ENCODE measurements around the gene SYCP3. TPM values are rescaled to one million over a fixed set of nuclear protein-coding genes. Genes with fewer than 3 reads are reported as not detected.

Gene SYCP3
- total and polyA plus RNA-seq, 12 donors: 0.07 to 0.22 (median 0.18) TPM; not detected in 9

- Histone ChIP-seq H3K27me3 (no peaks in the 10 kb centered on the region), H3K27ac (no peak overlapping the region), H3K4me1 (peaks cover 0 to 22% (median 13%) of the 10 kb centered on the region in 9 donors), H3K9me3 (no peaks in the 10 kb centered on the region), H3K4me3 (no peak overlapping the region), H3K36me3 (no peaks in the 10 kb centered on the region)
- intact Hi-C loops (cut with DNase I): no loop called here
- TF ChIP-seq CTCF (IDR thresholded peaks at IDR 0.05): no peak
- WGBS, 2 donors: 91 to 95% methylated on average over 2 of the region's 2 CpGs
- DNase-seq (no peak), ATAC-seq (no peak)
Measured at GRCh38 chr12:101694297-101694848, 44.9 kb downstream of the SYCP3 start.

- DNase-seq (no peak), ATAC-seq (no peak)
- no peak for TF ChIP-seq CTCF (IDR thresholded peaks at IDR 0.05)
- Histone ChIP-seq H3K27me3 (no peaks in the 10 kb centered on the region), H3K4me1 (peaks cover 0 to 8% (median 6%) of the 10 kb centered on the region in 9 donors), H3K9me3 (no peaks in the 10 kb centered on the region), H3K4me3 (no peak overlapping the region), H3K27ac (no peak overlapping the region), H3K36me3 (no peaks in the 10 kb centered on the region)
- intact Hi-C loops (cut with DNase I): no loop called here
- WGBS, 2 donors: 91 to 100% methylated on average over 1 of the region's 1 CpG
Measured at GRCh38 chr12:101691503-101692096, 47.7 kb downstream of the SYCP3 start.

GRCh38 chr12:101690544-101691098, 48.6 kb downstream of the SYCP3 start:
- intact Hi-C loops (cut with DNase I): no loop called here
- Histone ChIP-seq H3K27me3 (no peaks in the 10 kb centered on the region), H3K9me3 (no peaks in the 10 kb centered on the region), H3K27ac (no peak overlapping the region), H3K4me3 (no peak overlapping the region), H3K36me3 (no peaks in the 10 kb centered on the region), H3K4me1 (peaks cover 0 to 6% (median 0%) of the 10 kb centered on the region in 9 donors)
- no peak for TF ChIP-seq CTCF (IDR thresholded peaks at IDR 0.05)
- no peak for DNase-seq
- WGBS, 2 donors: 68 to 73% methylated on average over 3 of the region's 3 CpGs
- no peak for ATAC-seq

- Histone ChIP-seq H3K27ac (peak overlapping the region in 1 of 10 donors; percentile 8), H3K27me3 (no peaks in the 10 kb centered on the region), H3K4me3 (no peak overlapping the region), H3K9me3 (no peaks in the 10 kb centered on the region), H3K36me3 (no peaks in the 10 kb centered on the region), H3K4me1 (peaks cover 0 to 6% (median 0%) of the 10 kb centered on the region in 9 donors)
- no peak for TF ChIP-seq CTCF (IDR thresholded peaks at IDR 0.05)
- ATAC-seq (peak; percentile 46 to 93 (median 86)), DNase-seq (peak in 1 of 2 donors; percentile 46)
- WGBS, 2 donors: 57 to 73% methylated on average over 1 of the region's 1 CpG
- intact Hi-C loops (cut with DNase I): no loop called here
Measured at GRCh38 chr12:101686176-101686575, 53.1 kb downstream of the SYCP3 start.
